GM21825 (cell line): ENCODE data around the gene DCUN1D4.

Experiments
- ATAC-seq: cut with Tn5 transposase; IDR thresholded peaks from one replicate; pipeline ENCODE4 v1.9.1; 2021; ENCODE audit warnings: mild to moderate bottlenecking, moderate library complexity; ENCODE audit not compliant: unreplicated experiment

Gene DCUN1D4

GRCh38 chr4:51842554-51843308 lies at the start of gene DCUN1D4:
Gene DCUN1D4 (plus strand): TSS chr4:51843153. CDS start chr4:51843243, 90 bp downstream.
- peak; percentile 92 for ATAC-seq

- ATAC-seq: no peak
Measured at GRCh38 chr4:51820443-51821234, 22.3 kb upstream of the DCUN1D4 start.

- ATAC-seq: no peak
Measured at GRCh38 chr4:51825341-51825740, 17.6 kb upstream of the DCUN1D4 start.

- ATAC-seq: no peak
Measured at GRCh38 chr4:51830156-51830720, 12.7 kb upstream of the DCUN1D4 start.

- ATAC-seq: no peak
Measured at GRCh38 chr4:51831133-51831532, 11.8 kb upstream of the DCUN1D4 start.

- no peak for ATAC-seq
Measured at GRCh38 chr4:51833236-51833635, 9.7 kb upstream of the DCUN1D4 start.

- no peak for ATAC-seq
Measured at GRCh38 chr4:51835079-51835478, 7.9 kb upstream of the DCUN1D4 start.

GRCh38 chr4:51835855-51836254 lies 7.1 kb upstream of the DCUN1D4 start:
- ATAC-seq: no peak

- no peak for ATAC-seq
Measured at GRCh38 chr4:51836549-51836948, 6.4 kb upstream of the DCUN1D4 start.

GRCh38 chr4:51840781-51841180 lies 2.2 kb upstream of the DCUN1D4 start:
- ATAC-seq: no peak

- no peak for ATAC-seq
Measured at GRCh38 chr4:51842167-51842553, 793 bp upstream of the DCUN1D4 start.

GRCh38 chr4:51843309-51844152 lies 578 bp downstream of the DCUN1D4 start:
- peak; percentile 20 for ATAC-seq

GRCh38 chr4:51844153-51845054 lies 1.5 kb downstream of the DCUN1D4 start:
- peak; percentile 46 for ATAC-seq

- no peak for ATAC-seq
Measured at GRCh38 chr4:51845055-51845426, 2.1 kb downstream of the DCUN1D4 start.

GRCh38 chr4:51845711-51846110 lies 2.8 kb downstream of the DCUN1D4 start:
- ATAC-seq: no peak

GRCh38 chr4:51849430-51849829 lies 6.5 kb downstream of the DCUN1D4 start:
- ATAC-seq: no peak

GRCh38 chr4:51850294-51850693 lies 7.3 kb downstream of the DCUN1D4 start:
- no peak for ATAC-seq

GRCh38 chr4:51851090-51851936 lies 8.4 kb downstream of the DCUN1D4 start:
- ATAC-seq: no peak

GRCh38 chr4:51851937-51852290 lies 9.0 kb downstream of the DCUN1D4 start:
- no peak for ATAC-seq
